Effector memory CD8-positive, alpha-beta T cell (primary cell): ENCODE data around the gene CREB5.

Source experiments
- ATAC-seq: fragments of 150-1000 bp; cut with Tn5 transposase; replicated peaks from 2 replicates; pipeline ENCODE4 v1.10.0; 2021; ENCODE audit warnings: mild to moderate bottlenecking, moderate library complexity
- DNase-seq, 3 experiments: peaks; one replicate each; pipeline ENCODE4 v3.0.0; 2021
- H3K27ac Mint-ChIP-seq, 2 donors: one replicate each; pipeline ENCODE4 v1.8.0; 2022; ENCODE audit warnings: mild to moderate bottlenecking in 2 of 2, mixed read lengths in 2 of 2, moderate library complexity in 2 of 2
- H3K27me3 Mint-ChIP-seq, 2 donors: one replicate each; pipeline ENCODE4 v1.8.0; 2022; ENCODE audit warnings: mixed read lengths in 2 of 2
- H3K36me3 Mint-ChIP-seq: one replicate; pipeline ENCODE4 v1.8.0; 2022; ENCODE audit warnings: mild to moderate bottlenecking, moderate library complexity, mixed read lengths; ENCODE audit not compliant: insufficient read depth
- H3K4me1 Mint-ChIP-seq, 2 donors: one replicate each; pipeline ENCODE4 v1.8.0; 2022; ENCODE audit warnings: low read depth in 2 of 2, mixed read lengths in 2 of 2
- H3K4me3 Mint-ChIP-seq, 2 donors: one replicate each; pipeline ENCODE4 v1.8.0; 2022; ENCODE audit warnings: mild to moderate bottlenecking in 2 of 2, mixed read lengths in 2 of 2, moderate library complexity in 2 of 2
- H3K9me3 Mint-ChIP-seq, 2 donors: one replicate each; pipeline ENCODE4 v1.8.0; 2022; ENCODE audit warnings: mixed read lengths in 2 of 2

Gene CREB5

GRCh38 chr7:28524978-28525377, 112.7 kb downstream of the CREB5 start:
- Mint-ChIP-seq H3K4me3 (no peak overlapping the region), H3K4me1 (no peaks in the 10 kb centered on the region), H3K27me3 (peaks cover 7 to 9% of the 10 kb centered on the region in 2 donors)

GRCh38 chr7:28528899-28529298, 116.6 kb downstream of the CREB5 start:
- DNase-seq: no peak
- H3K4me1 Mint-ChIP-seq: no peaks in the 10 kb centered on the region
- no peak for ATAC-seq
- H3K36me3 Mint-ChIP-seq: no peaks in the 10 kb centered on the region
- no peak overlapping the region for H3K4me3 Mint-ChIP-seq
- no peak overlapping the region for H3K27ac Mint-ChIP-seq
- peaks cover 6 to 11% of the 10 kb centered on the region in 2 donors for H3K27me3 Mint-ChIP-seq
- H3K9me3 Mint-ChIP-seq: no peaks in the 10 kb centered on the region

More at GRCh38 chr7:28524978-28525377, 112.7 kb downstream of the CREB5 start:
- no peak for ATAC-seq
- H3K9me3 Mint-ChIP-seq: no peaks in the 10 kb centered on the region
- H3K36me3 Mint-ChIP-seq: no peaks in the 10 kb centered on the region
- H3K27ac Mint-ChIP-seq: no peak overlapping the region
- DNase-seq: no peak

DNA sequence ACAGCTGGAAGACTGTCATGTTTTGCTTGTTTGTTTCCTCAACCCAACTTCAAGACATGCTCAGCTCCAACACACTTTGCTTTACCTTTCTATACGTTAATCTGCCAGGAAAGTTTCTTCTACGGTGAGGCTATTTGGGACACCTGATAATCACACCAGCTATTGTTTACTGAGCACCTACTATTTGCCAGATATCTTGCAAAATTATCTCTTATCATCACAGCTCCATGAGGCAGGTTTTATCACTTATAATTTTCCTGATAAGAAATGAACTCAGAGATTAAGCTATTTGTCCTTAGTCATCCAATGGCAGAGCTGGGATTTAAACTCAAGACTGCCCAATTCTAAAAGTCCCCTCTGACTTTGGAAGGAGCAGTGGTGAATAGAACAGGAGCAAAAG, 117.4 kb downstream of the CREB5 start:
- Mint-ChIP-seq H3K36me3 (no peaks in the 10 kb centered on the region), H3K4me1 (no peaks in the 10 kb centered on the region), H3K27ac (no peak overlapping the region), H3K4me3 (no peak overlapping the region), H3K27me3 (peaks cover 7 to 19% of the 10 kb centered on the region in 2 donors), H3K9me3 (no peaks in the 10 kb centered on the region)
- DNase-seq (no peak), ATAC-seq (no peak)

DNA sequence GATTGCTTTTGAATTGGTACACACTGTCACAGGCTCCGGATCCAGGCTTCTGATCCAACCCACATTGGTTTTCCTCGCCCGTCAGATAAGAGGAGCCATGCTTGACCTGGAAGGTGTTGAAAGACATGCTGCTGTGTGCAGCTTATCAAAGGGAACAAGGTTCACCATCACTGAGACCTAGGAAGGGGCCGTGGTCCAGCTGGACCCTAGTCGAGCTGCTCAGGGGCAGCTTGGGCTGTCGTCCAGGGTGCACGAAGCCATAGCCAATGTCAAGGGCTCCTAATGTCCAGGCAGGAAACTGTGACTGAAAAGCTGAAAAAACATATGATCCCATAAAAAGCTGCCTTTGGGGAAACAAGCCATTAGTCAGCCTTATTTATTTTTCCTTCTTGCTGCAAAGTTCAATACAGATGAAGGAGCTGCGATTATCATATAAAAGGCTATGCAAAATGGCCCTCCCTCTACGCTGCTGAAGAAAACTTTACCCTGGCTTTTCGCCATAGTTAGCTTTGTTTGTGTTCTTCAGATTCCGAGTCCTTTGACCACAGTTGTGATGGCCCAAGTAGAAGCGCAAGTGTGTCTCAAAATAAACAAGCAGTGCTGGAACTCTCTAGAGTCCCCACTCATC, 118.0 kb downstream of the CREB5 start:
- H3K4me3 Mint-ChIP-seq: no peak overlapping the region
- no peaks in the 10 kb centered on the region for H3K4me1 Mint-ChIP-seq
- H3K9me3 Mint-ChIP-seq: no peaks in the 10 kb centered on the region
- H3K36me3 Mint-ChIP-seq: no peaks in the 10 kb centered on the region
- peaks cover 7 to 20% of the 10 kb centered on the region in 2 donors for H3K27me3 Mint-ChIP-seq
- no peak for DNase-seq
- H3K27ac Mint-ChIP-seq: no peak overlapping the region
- ATAC-seq: no peak

DNA sequence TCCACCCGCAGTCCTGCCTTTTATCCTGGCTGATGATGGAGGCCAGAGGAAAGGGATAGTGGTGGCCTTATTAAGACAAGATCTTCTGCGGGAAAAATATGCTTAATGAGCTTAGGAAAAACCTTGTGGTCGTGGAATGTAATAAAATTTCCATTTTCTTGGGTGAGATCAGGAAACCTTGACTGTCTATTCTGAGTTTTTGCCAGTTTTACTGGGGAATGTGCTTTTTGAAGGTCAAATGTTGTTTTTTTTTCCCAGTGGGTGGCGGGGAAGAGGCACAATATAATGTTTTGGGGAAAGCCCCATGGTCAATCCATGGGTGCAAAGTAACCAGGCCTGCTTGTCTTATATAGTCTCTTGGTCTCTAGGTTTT, 118.5 kb downstream of the CREB5 start:
- H3K4me3 Mint-ChIP-seq: no peak overlapping the region
- peaks cover 7 to 20% of the 10 kb centered on the region in 2 donors for H3K27me3 Mint-ChIP-seq
- no peaks in the 10 kb centered on the region for H3K4me1 Mint-ChIP-seq
- H3K27ac Mint-ChIP-seq: no peak overlapping the region
- DNase-seq (no peak), ATAC-seq (no peak)
- H3K36me3 Mint-ChIP-seq: no peaks in the 10 kb centered on the region
- no peaks in the 10 kb centered on the region for H3K9me3 Mint-ChIP-seq

GRCh38 chr7:28531291-28531690, 119.0 kb downstream of the CREB5 start:
- Mint-ChIP-seq H3K27ac (no peak overlapping the region), H3K36me3 (no peaks in the 10 kb centered on the region), H3K27me3 (peaks cover 7 to 21% of the 10 kb centered on the region in 2 donors), H3K4me1 (peaks cover 0 to under 1% of the 10 kb centered on the region in 2 donors), H3K9me3 (no peaks in the 10 kb centered on the region), H3K4me3 (no peak overlapping the region)
- DNase-seq (no peak), ATAC-seq (no peak)

DNA sequence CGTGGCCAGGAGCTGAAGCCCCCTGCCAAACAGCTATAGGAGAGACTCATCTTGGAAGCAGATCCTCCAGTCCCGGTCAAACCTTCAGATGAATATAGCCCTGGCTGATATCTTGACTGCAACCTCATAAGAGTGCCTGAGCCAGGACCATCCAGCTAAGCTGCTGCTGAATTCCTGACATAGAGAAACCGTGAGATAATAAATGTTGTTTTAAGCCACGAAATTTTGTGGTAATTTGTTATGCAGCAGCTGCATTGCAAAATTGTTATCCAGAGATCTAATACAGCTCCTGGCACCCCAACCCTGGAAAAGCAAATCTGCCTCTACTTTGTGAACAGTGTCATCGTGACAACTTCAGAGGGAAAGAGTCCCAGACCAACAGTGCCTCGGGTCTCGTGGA, 119.9 kb downstream of the CREB5 start:
- no peak for ATAC-seq
- no peak for DNase-seq

GRCh38 chr7:28533267-28533666, 120.9 kb downstream of the CREB5 start:
- DNase-seq: no peak
- no peaks in the 10 kb centered on the region for H3K36me3 Mint-ChIP-seq

More for the DNA sequence above, 119.9 kb downstream of the CREB5 start:
- peaks cover 0 to 1% of the 10 kb centered on the region in 2 donors for H3K4me1 Mint-ChIP-seq
- no peaks in the 10 kb centered on the region for H3K9me3 Mint-ChIP-seq
- no peak overlapping the region for H3K4me3 Mint-ChIP-seq
- peaks cover 7 to 24% of the 10 kb centered on the region in 2 donors for H3K27me3 Mint-ChIP-seq
- no peaks in the 10 kb centered on the region for H3K36me3 Mint-ChIP-seq
- H3K27ac Mint-ChIP-seq: no peak overlapping the region

GRCh38 chr7:28533731-28534531, 121.6 kb downstream of the CREB5 start:
- Mint-ChIP-seq H3K4me1 (peaks cover 0 to 1% of the 10 kb centered on the region in 2 donors), H3K27me3 (peaks cover 16 to 32% of the 10 kb centered on the region in 2 donors), H3K4me3 (no peak overlapping the region), H3K36me3 (no peaks in the 10 kb centered on the region), H3K9me3 (no peaks in the 10 kb centered on the region), H3K27ac (no peak overlapping the region)
- ATAC-seq (no peak), DNase-seq (no peak)

More at GRCh38 chr7:28533267-28533666, 120.9 kb downstream of the CREB5 start:
- no peak for ATAC-seq
- Mint-ChIP-seq H3K27me3 (peaks cover 16 to 27% of the 10 kb centered on the region in 2 donors), H3K4me1 (peaks cover 0 to 1% of the 10 kb centered on the region in 2 donors), H3K9me3 (no peaks in the 10 kb centered on the region), H3K4me3 (no peak overlapping the region), H3K27ac (no peak overlapping the region)

DNA sequence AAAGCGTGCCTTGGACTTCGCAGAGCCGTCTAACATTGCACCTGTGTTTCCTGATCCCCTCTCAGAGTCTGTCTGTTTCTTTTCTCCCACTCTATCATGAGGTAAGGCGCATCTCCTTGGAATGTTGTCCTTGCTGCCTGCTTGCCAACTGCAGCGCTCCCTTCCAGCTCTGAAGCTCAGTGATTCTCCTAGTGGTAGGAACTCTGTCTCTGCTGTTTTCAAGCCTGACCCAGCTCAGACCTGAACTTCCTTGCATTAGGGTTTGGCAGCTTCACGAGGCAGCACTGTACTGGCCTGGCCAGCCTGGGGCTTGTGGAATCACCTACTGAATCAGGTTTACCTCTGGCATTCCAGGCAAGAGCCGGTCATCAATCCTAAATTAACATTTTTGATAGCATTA, 123.9 kb downstream of the CREB5 start:
- no peaks in the 10 kb centered on the region for H3K36me3 Mint-ChIP-seq
- no peak for DNase-seq
- H3K27ac Mint-ChIP-seq: no peak overlapping the region
- H3K4me1 Mint-ChIP-seq: peaks cover 0 to 1% of the 10 kb centered on the region in 2 donors
- H3K9me3 Mint-ChIP-seq: no peaks in the 10 kb centered on the region
- no peak for ATAC-seq
- peaks cover 26 to 37% of the 10 kb centered on the region in 2 donors for H3K27me3 Mint-ChIP-seq
- no peak overlapping the region for H3K4me3 Mint-ChIP-seq

DNA sequence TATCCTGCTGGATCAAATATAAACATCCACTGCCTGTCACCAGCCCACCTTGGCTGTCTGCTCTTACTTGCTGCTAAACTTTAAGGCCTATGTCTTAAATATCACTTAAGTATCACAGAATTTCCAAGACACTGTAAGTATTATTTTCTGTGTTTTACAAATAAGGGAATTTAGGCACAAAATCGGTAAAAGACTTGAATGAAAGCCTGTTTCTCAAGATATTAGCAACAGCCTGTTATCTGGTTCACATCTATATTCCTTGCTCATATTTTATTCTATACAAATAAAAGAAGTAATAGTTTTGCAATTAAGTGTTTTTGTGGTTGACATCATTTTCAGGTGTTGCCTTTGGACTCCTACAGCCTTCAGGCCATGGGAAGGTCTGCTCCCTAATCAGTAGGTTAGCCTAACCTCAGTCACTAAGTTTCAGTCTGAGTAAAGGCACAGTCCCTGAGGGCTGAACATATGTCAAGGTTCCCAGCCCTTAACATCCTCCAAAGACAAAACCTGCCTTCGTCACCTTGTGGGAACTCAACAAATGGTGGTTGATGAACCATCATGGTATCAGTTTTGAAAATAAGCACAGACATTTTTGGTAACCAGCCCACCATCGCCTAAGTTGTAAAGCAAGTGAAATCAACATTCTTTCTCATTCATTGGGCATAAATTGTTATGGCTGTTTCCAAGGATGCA, 127.1 kb downstream of the CREB5 start:
- Mint-ChIP-seq H3K27me3 (peaks cover 33 to 49% of the 10 kb centered on the region in 2 donors), H3K4me1 (peaks cover 0 to 1% of the 10 kb centered on the region in 2 donors), H3K36me3 (no peaks in the 10 kb centered on the region), H3K27ac (no peak overlapping the region), H3K4me3 (no peak overlapping the region), H3K9me3 (no peaks in the 10 kb centered on the region)
- no peak for DNase-seq
- ATAC-seq: no peak

DNA sequence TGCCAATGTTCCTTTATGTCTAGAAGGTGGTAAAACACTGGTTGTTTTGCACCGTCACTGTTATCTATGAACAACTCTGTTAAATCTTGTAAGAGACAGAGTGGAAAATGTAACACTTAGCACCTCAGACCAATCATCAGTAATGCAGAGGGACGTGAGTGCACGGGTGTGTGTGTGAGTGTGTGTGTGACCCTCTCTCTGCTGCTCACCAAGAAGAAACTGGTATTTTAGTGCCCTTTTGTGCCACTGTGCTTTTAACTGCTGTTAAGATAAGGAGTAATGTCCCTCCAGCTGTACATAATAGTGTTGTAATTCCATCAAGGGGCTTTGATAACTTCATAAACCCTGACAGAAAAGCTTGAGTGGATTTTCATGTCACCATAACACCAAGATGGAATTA, 130.1 kb downstream of the CREB5 start:
- no peaks in the 10 kb centered on the region for H3K4me1 Mint-ChIP-seq
- no peak for ATAC-seq
- H3K9me3 Mint-ChIP-seq: peaks cover 2 to 7% of the 10 kb centered on the region in 2 donors
- no peak overlapping the region for H3K27ac Mint-ChIP-seq
- no peak for DNase-seq
- no peaks in the 10 kb centered on the region for H3K36me3 Mint-ChIP-seq
- peaks cover 32 to 46% of the 10 kb centered on the region in 2 donors for H3K27me3 Mint-ChIP-seq
- no peak overlapping the region for H3K4me3 Mint-ChIP-seq

- Mint-ChIP-seq H3K4me1 (no peaks in the 10 kb centered on the region), H3K9me3 (peaks cover 5 to 7% of the 10 kb centered on the region in 2 donors), H3K36me3 (no peaks in the 10 kb centered on the region), H3K4me3 (no peak overlapping the region), H3K27me3 (peaks cover 24 to 37% of the 10 kb centered on the region in 2 donors), H3K27ac (no peak overlapping the region)
- ATAC-seq (no peak), DNase-seq (no peak)
Measured at GRCh38 chr7:28544453-28545117, 132.3 kb downstream of the CREB5 start.
